ENCODE data around the gene RABEP1. TPM values are rescaled to one million over a fixed set of nuclear protein-coding genes. Genes with fewer than 3 reads are reported as not detected.
"Not testable (repeated sequence)": the region's sequence is repeated elsewhere in the genome, so short reads cannot be mapped to it uniquely, and the experiment has no call there.

RABEP1 gene
- total and polyA plus RNA-seq, 5 donors from 2014 or later: 23.7 to 45.5 (median 26.8) TPM

GRCh38 chr17:5430413-5430999, 148.4 kb downstream of the RABEP1 start:
- Histone ChIP-seq H3K4me1 (ENCODE audit: control insufficient read depth, insufficient read depth, low read length, poor library complexity, severe bottlenecking) (no peaks in the 10 kb centered on the region), H3K27me3 (ENCODE audit: control insufficient read depth, insufficient read depth, low read length) (no peaks in the 10 kb centered on the region), H3K4me3 (ENCODE audit: low read depth, low read length) (no peak overlapping the region), H3K27ac (ENCODE audit: insufficient read depth, low read length, poor library complexity, severe bottlenecking) (no peak overlapping the region), H3K36me3 (ENCODE audit: control insufficient read depth, insufficient read depth, low read length) (peaks cover 87% of the 10 kb centered on the region), H3K9me3 (ENCODE audit: control insufficient read depth in 2 of 2, low read length in 2 of 2) (no peaks in the 10 kb centered on the region)
- ATAC-seq (ENCODE audit: low read depth in 2 of 2): no peak
- H3K9me3 Mint-ChIP-seq: no peaks in the 10 kb centered on the region
- peaks cover 59% of the 10 kb centered on the region for H3K36me3 Mint-ChIP-seq
- peaks cover 0 to 14% (median 6%) of the 10 kb centered on the region in 4 donors for H3K4me1 Mint-ChIP-seq
- H3K27me3 Mint-ChIP-seq: no peaks in the 10 kb centered on the region
- no peak for DNase-seq
- peak overlapping the region in 1 of 4 donors; percentile 57 for H3K4me3 Mint-ChIP-seq
- no peak overlapping the region for H3K27ac Mint-ChIP-seq

- peaks cover 84% of the 10 kb centered on the region for H3K36me3 ChIP-seq (ENCODE audit: control insufficient read depth, insufficient read depth, low read length)
- peaks cover 3 to 18% (median 9%) of the 10 kb centered on the region in 4 donors for H3K4me1 Mint-ChIP-seq
- not testable (repeated sequence) for ATAC-seq (ENCODE audit: low read depth in 2 of 2); H3K27ac Mint-ChIP-seq; H3K4me1 ChIP-seq (ENCODE audit: control insufficient read depth, insufficient read depth, low read length, poor library complexity, severe bottlenecking); H3K27me3 Mint-ChIP-seq; H3K9me3 Mint-ChIP-seq; DNase-seq; H3K4me3 ChIP-seq (ENCODE audit: low read depth, low read length); H3K9me3 ChIP-seq (ENCODE audit: control insufficient read depth in 2 of 2, low read length in 2 of 2); H3K27me3 ChIP-seq (ENCODE audit: control insufficient read depth, insufficient read depth, low read length); H3K27ac ChIP-seq (ENCODE audit: insufficient read depth, low read length, poor library complexity, severe bottlenecking); H3K4me3 Mint-ChIP-seq
- H3K36me3 Mint-ChIP-seq: peaks cover 55% of the 10 kb centered on the region
These were observed 149.2 kb downstream of the RABEP1 start for GRCh38 chr17:5431234-5431633.

GRCh38 chr17:5431949-5432556, 150.0 kb downstream of the RABEP1 start:
- no peak for ATAC-seq (ENCODE audit: low read depth in 2 of 2)
- Mint-ChIP-seq H3K9me3 (no peaks in the 10 kb centered on the region), H3K36me3 (peaks cover 55% of the 10 kb centered on the region), H3K27me3 (no peaks in the 10 kb centered on the region), H3K4me1 (peaks cover 5 to 26% (median 16%) of the 10 kb centered on the region in 4 donors), H3K27ac (no peak overlapping the region), H3K4me3 (no peak overlapping the region)
- Histone ChIP-seq H3K9me3 (ENCODE audit: control insufficient read depth in 2 of 2, low read length in 2 of 2) (no peaks in the 10 kb centered on the region), H3K4me1 (ENCODE audit: control insufficient read depth, insufficient read depth, low read length, poor library complexity, severe bottlenecking) (peaks cover 5% of the 10 kb centered on the region), H3K36me3 (ENCODE audit: control insufficient read depth, insufficient read depth, low read length) (peaks cover 82% of the 10 kb centered on the region), H3K4me3 (ENCODE audit: low read depth, low read length) (no peak overlapping the region), H3K27ac (ENCODE audit: insufficient read depth, low read length, poor library complexity, severe bottlenecking) (no peak overlapping the region), H3K27me3 (ENCODE audit: control insufficient read depth, insufficient read depth, low read length) (no peaks in the 10 kb centered on the region)
- no peak for DNase-seq

- Mint-ChIP-seq H3K9me3 (no peaks in the 10 kb centered on the region), H3K27ac (no peak overlapping the region), H3K4me1 (peaks cover 14 to 47% (median 31%) of the 10 kb centered on the region in 4 donors), H3K36me3 (peaks cover 43% of the 10 kb centered on the region), H3K27me3 (no peaks in the 10 kb centered on the region), H3K4me3 (no peak overlapping the region)
- Histone ChIP-seq H3K9me3 (ENCODE audit: control insufficient read depth in 2 of 2, low read length in 2 of 2) (no peaks in the 10 kb centered on the region), H3K27me3 (ENCODE audit: control insufficient read depth, insufficient read depth, low read length) (no peaks in the 10 kb centered on the region), H3K27ac (ENCODE audit: insufficient read depth, low read length, poor library complexity, severe bottlenecking) (no peak overlapping the region), H3K4me3 (ENCODE audit: low read depth, low read length) (no peak overlapping the region), H3K36me3 (ENCODE audit: control insufficient read depth, insufficient read depth, low read length) (peaks cover 61% of the 10 kb centered on the region), H3K4me1 (ENCODE audit: control insufficient read depth, insufficient read depth, low read length, poor library complexity, severe bottlenecking) (peaks cover 26% of the 10 kb centered on the region)
- DNase-seq (no peak), ATAC-seq (ENCODE audit: low read depth in 2 of 2) (no peak)
These were observed 152.9 kb downstream of the RABEP1 start for GRCh38 chr17:5434984-5435383.

Other genes starting within 250 kb of the RABEP1 start
- 0.22 TPM for gene SLC52A1, start 246.9 kb upstream of the RABEP1 start, total RNA-seq
- under 1 TPM in 2 of 4 donors, not detected in 2; 0.27 to 0.41 TPM for gene SLC52A1, start 246.9 kb upstream of the RABEP1 start, polyA plus RNA-seq
- 2.5 TPM for gene ZFP3, start 203.8 kb upstream of the RABEP1 start, total RNA-seq
- gene ZFP3, start 203.8 kb upstream of the RABEP1 start, polyA plus RNA-seq: 1 to 10 TPM in 2 of 4 donors, under 1 TPM in 2; 0.32 to 2.0 (median 1.3) TPM
- gene ZNF232, start 170.4 kb upstream of the RABEP1 start, total RNA-seq: 8.0 TPM
- gene ZNF232, start 170.4 kb upstream of the RABEP1 start, polyA plus RNA-seq: 10 to 100 TPM in 2 of 4 donors, 1 to 10 TPM in 2; 4.6 to 12.3 (median 9.0) TPM
- gene USP6, start 166.3 kb upstream of the RABEP1 start, total RNA-seq: not detected
- under 1 TPM in 3 of 4 donors, not detected in 1; 0.02 to 0.10 (median 0.06) TPM for gene USP6, start 166.3 kb upstream of the RABEP1 start, polyA plus RNA-seq
- 3.1 TPM for gene ZNF594, start 90.4 kb upstream of the RABEP1 start, total RNA-seq
- gene ZNF594, start 90.4 kb upstream of the RABEP1 start, polyA plus RNA-seq: 1 to 10 TPM in 3 of 4 donors, under 1 TPM in 1; 0.86 to 2.4 (median 1.8) TPM
- not detected for gene SCIMP, start 47.4 kb upstream of the RABEP1 start, total RNA-seq
- 1 to 10 TPM in 1 of 4 donors, under 1 TPM in 3; 0.19 to 1.2 (median 0.29) TPM for gene SCIMP, start 47.4 kb upstream of the RABEP1 start, polyA plus RNA-seq
- gene NUP88, start 137.4 kb downstream of the RABEP1 start, total RNA-seq: 128 TPM
- 100 to 1,000 TPM in 2 of 4 donors, 10 to 100 TPM in 2; 86.5 to 130 (median 101) TPM for gene NUP88, start 137.4 kb downstream of the RABEP1 start, polyA plus RNA-seq
- 79.3 TPM for gene RPAIN, start 137.9 kb downstream of the RABEP1 start, total RNA-seq
- gene RPAIN, start 137.9 kb downstream of the RABEP1 start, polyA plus RNA-seq: 10 to 100 TPM; 32.3 to 39.1 (median 35.2) TPM
- 58.4 TPM for gene C1QBP, start 156.9 kb downstream of the RABEP1 start, total RNA-seq
- gene C1QBP, start 156.9 kb downstream of the RABEP1 start, polyA plus RNA-seq: 100 to 1,000 TPM; 226 to 285 (median 258) TPM
- gene DHX33, start 186.7 kb downstream of the RABEP1 start, total RNA-seq: 8.7 TPM
- 1 to 10 TPM in 1 of 4 donors, under 1 TPM in 3; 0.60 to 1.1 (median 0.76) TPM for gene DHX33, start 186.7 kb downstream of the RABEP1 start, polyA plus RNA-seq
- 70.0 TPM for gene DERL2, start 203.9 kb downstream of the RABEP1 start, total RNA-seq
- 10 to 100 TPM; 73.2 to 95.0 (median 78.7) TPM for gene DERL2, start 203.9 kb downstream of the RABEP1 start, polyA plus RNA-seq
- gene MIS12, start 204.3 kb downstream of the RABEP1 start, total RNA-seq: 16.5 TPM
- 10 to 100 TPM in 3 of 4 donors, 1 to 10 TPM in 1; 9.8 to 19.6 (median 12.7) TPM for gene MIS12, start 204.3 kb downstream of the RABEP1 start, polyA plus RNA-seq